GM18873 (cell line): ENCODE data around the gene IFIT2.
"Not testable (repeated sequence)": the region's sequence is repeated elsewhere in the genome, so short reads cannot be mapped to it uniquely, and the experiment has no call there.

ENCODE experiments used
- ATAC-seq: cut with Tn5 transposase; IDR thresholded peaks from one replicate; pipeline ENCODE4 v1.9.1; 2021; ENCODE audit warnings: mild to moderate bottlenecking, moderate library complexity, moderate number of reproducible peaks; ENCODE audit not compliant: unreplicated experiment, low FRiP score

Gene IFIT2

GRCh38 chr10:89279421-89279869, 22.4 kb upstream of the IFIT2 start:
- no peak for ATAC-seq

DNA sequence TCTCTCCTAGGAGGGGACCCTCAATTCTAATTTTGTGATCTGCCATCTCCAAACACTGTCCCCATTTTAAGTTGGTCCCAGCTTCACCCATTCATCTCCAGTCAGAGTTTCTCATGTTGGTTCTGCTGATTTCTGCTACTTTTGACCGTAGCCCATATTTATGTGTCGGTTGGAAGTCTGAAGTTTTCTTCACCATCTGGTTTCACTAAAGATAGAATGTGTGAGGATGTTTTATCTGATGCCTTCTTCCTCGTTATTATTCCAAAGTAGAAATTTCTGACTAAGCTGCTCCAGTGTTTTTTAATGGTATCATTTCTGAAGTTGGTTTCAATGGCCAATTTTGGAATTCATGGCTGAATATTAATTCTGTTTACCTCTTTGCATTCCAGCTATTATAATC, 21.3 kb upstream of the IFIT2 start:
- ATAC-seq, result no peak

DNA sequence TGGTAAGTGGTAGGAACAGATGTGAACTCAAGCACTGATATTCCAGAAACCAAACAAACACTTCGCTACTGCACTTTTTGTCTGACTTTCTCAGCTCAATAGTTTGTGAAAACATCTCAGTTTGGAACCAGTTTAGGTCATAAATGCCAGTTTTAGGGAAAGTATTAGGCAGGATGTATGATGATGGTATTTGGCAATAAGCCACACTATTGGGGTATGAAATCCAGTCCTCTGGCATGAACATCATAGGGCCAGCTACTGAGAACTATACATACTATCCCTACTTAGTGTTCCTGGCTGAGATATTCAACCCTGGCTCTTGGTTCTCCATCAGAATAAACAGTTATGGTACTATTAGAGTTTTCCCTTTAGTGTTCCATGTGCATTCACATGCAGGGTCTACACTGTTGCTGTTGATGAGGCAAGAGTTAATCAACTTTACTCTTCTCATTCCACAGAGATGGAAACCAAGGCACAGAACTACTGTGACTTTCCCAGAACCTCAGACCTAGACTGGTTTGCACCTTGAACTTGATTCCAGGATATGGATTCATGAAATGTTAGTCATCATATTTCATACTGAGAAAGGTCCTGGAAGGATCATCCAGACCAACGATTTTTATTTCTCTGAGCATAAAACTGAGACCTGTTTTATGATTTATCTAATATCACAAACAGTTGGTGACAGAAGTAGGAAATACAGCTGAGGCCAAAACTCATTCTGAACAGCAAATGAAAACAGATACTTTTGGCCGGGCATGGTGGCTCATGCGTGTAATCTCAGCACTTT, 20.0 kb upstream of the IFIT2 start:
- ATAC-seq, result no peak

DNA sequence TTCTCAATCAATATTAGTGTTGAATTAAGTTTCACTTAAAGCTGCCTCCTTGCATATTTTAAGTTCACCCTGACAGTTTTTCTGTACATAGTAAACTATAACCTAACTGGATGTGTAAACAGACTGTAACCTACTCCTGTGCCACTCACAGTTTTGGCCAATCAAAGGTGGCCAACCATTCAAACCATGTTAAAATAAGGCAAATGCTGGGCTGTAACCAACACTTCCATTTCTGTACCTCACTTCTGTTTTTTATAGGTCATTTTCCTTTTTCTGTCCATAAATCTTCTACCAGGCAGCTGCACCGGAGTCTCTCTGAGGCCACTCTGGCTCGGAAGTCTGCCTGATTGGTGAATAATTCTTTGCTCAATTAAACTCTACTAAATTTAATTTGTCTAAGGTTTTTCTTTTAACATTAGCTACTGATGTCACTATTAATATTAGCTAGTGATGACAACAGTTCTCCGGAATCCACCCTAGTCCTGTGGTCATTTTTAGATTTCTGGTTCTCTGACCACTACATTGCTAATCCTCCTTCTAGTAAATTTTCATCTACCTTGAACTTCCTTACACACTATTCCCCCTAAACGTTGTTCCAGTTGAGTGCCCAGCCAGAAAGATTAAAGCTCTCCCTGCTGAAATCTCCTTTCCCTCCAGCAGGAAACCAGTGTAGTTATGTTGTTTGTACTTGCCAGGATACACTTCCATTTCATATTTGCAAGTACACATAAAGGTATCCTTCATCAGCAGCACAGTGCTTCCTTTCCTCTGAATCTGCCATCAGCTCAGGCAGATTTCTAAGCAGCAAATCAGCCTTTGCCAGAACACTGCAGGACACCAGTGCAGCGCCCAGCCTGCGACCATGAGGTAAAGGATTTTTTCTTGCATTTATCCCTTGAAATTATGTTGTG, 18.6 kb upstream of the IFIT2 start:
- ATAC-seq, result no peak

DNA sequence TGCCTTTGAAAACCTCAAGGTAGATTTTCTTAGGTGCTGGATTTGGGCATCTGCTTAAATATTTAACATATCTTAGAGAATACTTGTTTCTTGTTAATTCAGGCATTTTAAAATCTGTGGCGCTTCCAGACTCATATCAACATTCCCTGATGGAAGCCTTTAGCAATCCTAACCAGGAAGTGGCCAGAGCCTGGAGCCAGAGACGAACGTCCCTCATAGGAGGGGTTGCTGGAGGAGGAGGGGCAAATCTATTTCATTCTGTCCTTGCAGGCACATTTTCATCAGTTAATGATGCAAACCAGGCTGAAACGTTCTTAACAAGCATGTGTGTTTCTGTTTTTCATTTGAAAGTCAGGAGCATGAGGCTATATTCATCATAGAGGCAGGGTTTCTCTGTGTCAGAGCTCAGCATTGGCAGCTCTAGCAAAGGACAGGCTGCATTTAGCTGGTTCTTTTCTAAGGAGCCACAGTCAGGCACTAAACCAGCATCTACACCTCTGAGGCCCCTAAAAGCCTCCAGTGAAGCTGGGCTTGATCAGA, 17.8 kb upstream of the IFIT2 start:
- no peak for ATAC-seq

- not testable (repeated sequence) for ATAC-seq
These were observed 17.1 kb upstream of the IFIT2 start for GRCh38 chr10:89284711-89285110.

- ATAC-seq, result not testable (repeated sequence)
These were observed 16.5 kb upstream of the IFIT2 start for GRCh38 chr10:89285303-89285702.

DNA sequence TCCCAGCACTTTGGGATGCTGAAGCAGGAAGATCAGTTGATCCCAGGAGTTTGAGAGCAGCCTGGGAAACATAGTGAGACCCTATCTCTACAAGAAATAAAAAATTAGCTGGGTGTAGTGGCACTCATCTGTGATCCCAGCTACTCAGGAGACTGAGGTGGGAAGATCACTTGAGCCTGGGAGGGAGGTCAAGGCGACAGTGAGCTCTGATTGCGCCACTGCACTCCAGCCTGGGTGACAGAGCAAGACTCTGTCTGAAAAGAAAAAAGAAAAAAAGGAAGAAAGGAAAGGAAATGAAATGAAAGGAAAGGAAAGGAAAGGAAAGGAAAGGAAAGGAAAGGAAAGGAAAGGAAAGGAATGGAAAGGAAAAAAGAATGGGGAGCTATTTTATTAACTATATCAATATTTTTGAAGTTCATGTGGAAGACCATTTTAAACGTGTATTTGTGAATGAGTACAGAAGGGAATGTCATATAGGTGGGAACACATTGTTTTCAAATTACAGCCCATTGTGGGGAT, 7.1 kb upstream of the IFIT2 start:
- no peak for ATAC-seq

GRCh38 chr10:89295597-89295996, 6.2 kb upstream of the IFIT2 start:
- no peak for ATAC-seq

GRCh38 chr10:89296220-89296648, 5.6 kb upstream of the IFIT2 start:
- no peak for ATAC-seq

GRCh38 chr10:89297356-89297755, 4.5 kb upstream of the IFIT2 start:
- ATAC-seq, result no peak

GRCh38 chr10:89297791-89298190, 4.1 kb upstream of the IFIT2 start:
- no peak for ATAC-seq

DNA sequence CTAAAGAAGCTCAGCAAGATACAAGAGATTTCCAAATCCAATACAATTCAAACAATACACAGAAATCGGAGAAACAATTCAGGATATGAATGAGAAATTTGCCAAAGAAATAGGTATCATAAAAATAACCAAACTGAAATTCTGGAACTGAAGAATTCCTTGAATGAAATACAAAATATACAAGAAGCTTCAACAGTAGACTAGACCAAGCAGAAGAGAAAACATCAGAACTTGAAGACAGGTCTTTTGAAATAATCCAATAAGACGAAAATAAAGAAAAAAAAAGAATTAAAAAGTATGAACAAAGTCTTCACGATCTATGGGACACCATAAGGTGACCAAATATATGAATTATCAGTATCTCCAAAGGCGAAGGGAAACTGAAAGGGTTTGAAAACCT, 2.8 kb upstream of the IFIT2 start:
- no peak for ATAC-seq

DNA sequence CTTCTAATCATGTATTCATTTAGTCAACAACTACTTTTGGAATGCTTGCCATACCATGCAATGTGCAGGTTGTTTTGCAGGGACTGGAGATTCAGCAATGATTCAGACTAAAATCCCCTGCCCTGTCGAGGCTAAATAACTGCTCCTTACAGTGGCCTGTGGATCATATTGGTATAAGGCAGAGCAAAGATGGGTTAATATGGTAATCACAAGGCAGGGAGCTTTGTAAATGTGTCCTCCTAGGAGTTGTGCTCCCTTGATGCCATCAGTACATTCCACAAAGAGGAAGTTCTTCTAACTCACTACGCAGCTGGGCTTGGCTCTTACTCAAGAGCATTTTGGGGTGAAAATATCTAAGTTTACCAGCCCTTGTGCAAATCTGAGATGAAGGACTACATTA, 614 bp upstream of the IFIT2 start:
- no peak for ATAC-seq

DNA sequence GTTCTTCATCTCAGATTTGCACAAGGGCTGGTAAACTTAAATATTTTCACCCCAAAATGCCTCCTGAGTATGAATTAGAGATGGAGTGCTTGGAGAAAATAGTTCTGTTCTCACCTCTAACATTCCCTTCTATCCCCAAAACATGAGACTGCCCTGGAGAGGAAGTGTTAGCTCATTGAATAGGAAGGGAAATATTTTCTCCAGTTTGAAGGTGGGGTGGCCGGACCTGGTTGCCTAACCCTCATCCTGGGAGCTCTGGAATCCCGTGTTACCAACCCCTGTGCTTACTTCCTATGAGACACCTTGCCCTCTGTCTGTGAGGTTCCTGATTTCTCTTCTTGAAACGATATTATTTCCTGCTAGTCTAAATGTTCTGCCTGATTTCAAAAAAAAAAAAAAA, 779 bp downstream of the IFIT2 start:
- ATAC-seq, result no peak

GRCh38 chr10:89303161-89303560, 1.3 kb downstream of the IFIT2 start:
- ATAC-seq, result no peak

GRCh38 chr10:89304026-89304425, 2.2 kb downstream of the IFIT2 start:
- no peak for ATAC-seq

DNA sequence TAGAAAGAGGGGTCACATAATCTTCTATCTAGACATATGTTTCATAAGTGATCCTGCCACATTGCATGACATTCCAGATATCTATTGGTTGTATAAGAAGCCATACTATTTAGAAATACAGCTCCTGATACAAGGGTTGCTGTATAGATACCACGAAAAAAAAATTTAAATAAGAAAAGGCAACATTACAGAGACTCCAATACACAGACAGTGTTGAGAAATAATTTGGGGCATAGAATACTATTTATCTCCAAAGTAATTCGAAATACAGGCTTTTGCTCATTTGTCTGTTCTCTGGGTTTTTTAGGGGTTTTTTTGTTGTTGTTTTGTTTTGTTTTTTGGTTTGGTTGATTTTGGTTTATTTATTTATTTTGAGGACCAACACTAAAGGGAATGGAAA, 2.6 kb downstream of the IFIT2 start:
- no peak for ATAC-seq

- no peak for ATAC-seq
These were observed 3.1 kb downstream of the IFIT2 start for GRCh38 chr10:89304925-89305324.

GRCh38 chr10:89305766-89306433, 4.1 kb downstream of the IFIT2 start:
- ATAC-seq, result no peak
